ENCODE data around the gene MRPL3. TPM values are rescaled to one million over a fixed set of nuclear protein-coding genes. Genes with fewer than 3 reads are reported as not detected.
A peak's percentile ranks its signal among the peaks of the same experiment; 100 is the strongest.
"Not testable (repeated sequence)": the region's sequence is repeated elsewhere in the genome, so short reads cannot be mapped to it uniquely, and the experiment has no call there.

Gene MRPL3
- total and polyA plus RNA-seq, 2 experiments from 2014 or later = 115 to 120 TPM

GRCh38 chr3:131501949-131502348, 822 bp downstream of the MRPL3 start:
- H3K4me1 ChIP-seq (ENCODE audit: insufficient read depth) = peaks cover 16% of the 10 kb centered on the region
- H3K27me3 ChIP-seq (replicated peaks; ENCODE audit: insufficient read depth) = no peaks in the 10 kb centered on the region
- no peaks in the 10 kb centered on the region for H3K9me3 ChIP-seq (ENCODE audit: low read depth)
- H3F3A ChIP-seq (ENCODE audit: insufficient read depth) = peaks cover 11% of the 10 kb centered on the region; the same call in 1 of the 2 replicates
- peaks cover 55% of the 10 kb centered on the region for H3K79me2 ChIP-seq (ENCODE audit: insufficient read depth)
- H3K4me3 ChIP-seq = peak overlapping the region; percentile 99
- peaks cover 29% of the 10 kb centered on the region for H3K36me3 ChIP-seq (ENCODE audit: low read depth)
- no peaks in the 10 kb centered on the region for H3K9me2 ChIP-seq (ENCODE audit: insufficient read depth)
- no peak for TF ChIP-seq EZH2phosphoT487 (IDR thresholded peaks at IDR 0.05; ENCODE audit: insufficient read depth, low read depth)
- no peak for TF ChIP-seq EZH2 (IDR thresholded peaks at IDR 0.05; ENCODE audit: insufficient read depth, poor library complexity, severe bottlenecking)
- no peaks in the 10 kb centered on the region for H4K20me1 ChIP-seq (ENCODE audit: insufficient read depth)
- no peak for DNase-seq
- H3K27ac ChIP-seq = peak overlapping the region; percentile 81
- peak overlapping the region; percentile 99 for H3K9ac ChIP-seq
- H2AFZ ChIP-seq = peak overlapping the region; percentile 100
- WGBS, 2 experiments (ENCODE audit: low coverage in 1 of 2, low lambda C conversion rate in 2 of 2, missing lambda C conversion rate in 2 of 2) = 27 to 47% methylated on average over 2 of the region's 2 CpGs
- peak overlapping the region; percentile 100 for H3K4me2 ChIP-seq (ENCODE audit: unreplicated experiment)
- in situ Hi-C loops (cut with MboI) = no loop called here

- Histone ChIP-seq H3K9me3 (ENCODE audit: low read depth) (no peaks in the 10 kb centered on the region), H3K9ac (no peak overlapping the region), H2AFZ (no peak overlapping the region), H3K36me3 (ENCODE audit: low read depth) (peaks cover 61% of the 10 kb centered on the region), H3K4me3 (no peak overlapping the region), H3K4me1 (ENCODE audit: insufficient read depth) (no peaks in the 10 kb centered on the region), H3K9me2 (ENCODE audit: insufficient read depth) (no peaks in the 10 kb centered on the region), H4K20me1 (ENCODE audit: insufficient read depth) (no peaks in the 10 kb centered on the region), H3K79me2 (ENCODE audit: insufficient read depth) (peaks cover 92% of the 10 kb centered on the region), H3F3A (ENCODE audit: insufficient read depth) (no peaks in the 10 kb centered on the region), H3K27me3 (replicated peaks; ENCODE audit: insufficient read depth) (no peaks in the 10 kb centered on the region), H3K27ac (no peak overlapping the region), H3K4me2 (ENCODE audit: unreplicated experiment) (no peak overlapping the region)
- WGBS, 2 experiments (ENCODE audit: low coverage in 1 of 2, low lambda C conversion rate in 2 of 2, missing lambda C conversion rate in 2 of 2) = 96 to 98% methylated on average over 1 of the region's 1 CpG
- DNase-seq = no peak
- in situ Hi-C loops (cut with MboI) = loop anchor here (25.0 kb wide), 1 partner anchor 457 kb away; the partner anchor contains the start of genes ASTE1 and NEK11
- TF ChIP-seq EZH2 (IDR thresholded peaks at IDR 0.05; ENCODE audit: insufficient read depth, poor library complexity, severe bottlenecking) = no peak
- no peak for TF ChIP-seq EZH2phosphoT487 (IDR thresholded peaks at IDR 0.05; ENCODE audit: insufficient read depth, low read depth)
Observed at GRCh38 chr3:131494706-131495105, 8.1 kb downstream of the MRPL3 start.

- Histone ChIP-seq H3K79me2 (ENCODE audit: insufficient read depth) (peaks cover 80% of the 10 kb centered on the region), H3F3A (ENCODE audit: insufficient read depth) (0 out of 2 replicates have a peak, but pooled peaks cover 3% of the 10 kb centered on the region), H3K27me3 (replicated peaks; ENCODE audit: insufficient read depth) (no peaks in the 10 kb centered on the region), H3K4me2 (ENCODE audit: unreplicated experiment) (no peak overlapping the region), H3K27ac (no peak overlapping the region), H3K9me3 (ENCODE audit: low read depth) (no peaks in the 10 kb centered on the region), H4K20me1 (ENCODE audit: insufficient read depth) (no peaks in the 10 kb centered on the region), H3K4me3 (no peak overlapping the region), H3K36me3 (ENCODE audit: low read depth) (peaks cover 65% of the 10 kb centered on the region), H3K4me1 (ENCODE audit: insufficient read depth) (no peaks in the 10 kb centered on the region), H2AFZ (no peak overlapping the region), H3K9ac (no peak overlapping the region), H3K9me2 (ENCODE audit: insufficient read depth) (no peaks in the 10 kb centered on the region)
- in situ Hi-C loops (cut with MboI) = loop anchor here (25.0 kb wide), 1 partner anchor 454 kb away; the partner anchor contains the start of genes ASTE1 and NEK11
- 98 to 100% methylated on average over 2 of the region's 2 CpGs for WGBS, 2 experiments (ENCODE audit: low coverage in 1 of 2, low lambda C conversion rate in 2 of 2, missing lambda C conversion rate in 2 of 2)
- peak; percentile 17 for DNase-seq
- TF ChIP-seq EZH2phosphoT487 (IDR thresholded peaks at IDR 0.05; ENCODE audit: insufficient read depth, low read depth) (no peak), EZH2 (IDR thresholded peaks at IDR 0.05; ENCODE audit: insufficient read depth, poor library complexity, severe bottlenecking) (no peak)
Observed at GRCh38 chr3:131491775-131492174, 11.0 kb downstream of the MRPL3 start.

GRCh38 chr3:131491084-131491483, 11.7 kb downstream of the MRPL3 start:
- peaks cover 74% of the 10 kb centered on the region for H3K79me2 ChIP-seq (ENCODE audit: insufficient read depth)
- no peaks in the 10 kb centered on the region for H3K9me3 ChIP-seq (ENCODE audit: low read depth)
- no peak overlapping the region for H3K4me2 ChIP-seq (ENCODE audit: unreplicated experiment)
- DNase-seq = no peak
- H4K20me1 ChIP-seq (ENCODE audit: insufficient read depth) = no peaks in the 10 kb centered on the region
- WGBS, 2 experiments (ENCODE audit: low coverage in 1 of 2, low lambda C conversion rate in 2 of 2, missing lambda C conversion rate in 2 of 2) = 95 to 98% methylated on average over 2 of the region's 2 CpGs
- no peaks in the 10 kb centered on the region for H3K27me3 ChIP-seq (replicated peaks; ENCODE audit: insufficient read depth)
- H3K9me2 ChIP-seq (ENCODE audit: insufficient read depth) = no peaks in the 10 kb centered on the region
- no peak overlapping the region for H3K4me3 ChIP-seq
- H3F3A ChIP-seq (ENCODE audit: insufficient read depth) = 0 out of 2 replicates have a peak, but pooled peaks cover 3% of the 10 kb centered on the region
- TF ChIP-seq EZH2phosphoT487 (IDR thresholded peaks at IDR 0.05; ENCODE audit: insufficient read depth, low read depth) (no peak), EZH2 (IDR thresholded peaks at IDR 0.05; ENCODE audit: insufficient read depth, poor library complexity, severe bottlenecking) (no peak)
- H3K27ac ChIP-seq = no peak overlapping the region
- in situ Hi-C loops (cut with MboI) = loop anchor here (25.0 kb wide), 1 partner anchor 454 kb away; the partner anchor contains the start of genes ASTE1 and NEK11
- peaks cover 59% of the 10 kb centered on the region for H3K36me3 ChIP-seq (ENCODE audit: low read depth)
- H3K9ac ChIP-seq = no peak overlapping the region
- no peak overlapping the region for H2AFZ ChIP-seq
- no peaks in the 10 kb centered on the region for H3K4me1 ChIP-seq (ENCODE audit: insufficient read depth)

GRCh38 chr3:131486545-131486944, 16.2 kb downstream of the MRPL3 start:
- WGBS, 2 experiments (ENCODE audit: low coverage in 1 of 2, low lambda C conversion rate in 2 of 2, missing lambda C conversion rate in 2 of 2) = 96 to 98% methylated on average over 3 of the region's 3 CpGs
- DNase-seq; H3K4me1 ChIP-seq (ENCODE audit: insufficient read depth); H3K4me2 ChIP-seq (ENCODE audit: unreplicated experiment); H3K27ac ChIP-seq; H4K20me1 ChIP-seq (ENCODE audit: insufficient read depth); H2AFZ ChIP-seq; H3K9ac ChIP-seq; H3K9me3 ChIP-seq (ENCODE audit: low read depth); H3K9me2 ChIP-seq (ENCODE audit: insufficient read depth); H3K27me3 ChIP-seq (replicated peaks; ENCODE audit: insufficient read depth); H3F3A ChIP-seq (ENCODE audit: insufficient read depth); H3K4me3 ChIP-seq: not testable (repeated sequence)
- Histone ChIP-seq H3K36me3 (ENCODE audit: low read depth) (peaks cover 38% of the 10 kb centered on the region), H3K79me2 (ENCODE audit: insufficient read depth) (peaks cover 59% of the 10 kb centered on the region)
- in situ Hi-C loops (cut with MboI) = loop anchor here (25.0 kb wide), 1 partner anchor 449 kb away; the partner anchor contains the start of genes ASTE1 and NEK11
